Osteocyte (in vitro differentiated cells): ENCODE measurements around the gene SP3. TPM values are rescaled to one million over a fixed set of nuclear protein-coding genes. Genes with fewer than 3 reads are reported as not detected.
A peak's percentile ranks its signal among the peaks of the same experiment; 100 is the strongest.

Experiments used
- DNase-seq: peaks from one replicate; pipeline ENCODE4 v3.0.0; 2021; ENCODE audit warnings: mixed read lengths; ENCODE audit not compliant: unreplicated experiment; ENCODE audit errors: extremely low spot score
- H3K27ac Mint-ChIP-seq: one replicate; pipeline ENCODE4 v1.8.0; 2021; ENCODE audit warnings: mild to moderate bottlenecking, mixed read lengths; ENCODE audit not compliant: unreplicated experiment
- H3K27me3 Mint-ChIP-seq: one replicate; pipeline ENCODE4 v1.8.0; 2021; ENCODE audit warnings: mixed read lengths; ENCODE audit not compliant: unreplicated experiment
- H3K36me3 Mint-ChIP-seq: one replicate; pipeline ENCODE4 v1.8.0; 2021; ENCODE audit warnings: mixed read lengths; ENCODE audit not compliant: unreplicated experiment
- H3K4me1 Mint-ChIP-seq: one replicate; pipeline ENCODE4 v1.8.0; 2021; ENCODE audit warnings: mixed read lengths; ENCODE audit not compliant: unreplicated experiment
- H3K4me3 Mint-ChIP-seq: one replicate; pipeline ENCODE4 v1.8.0; 2021; ENCODE audit warnings: mild to moderate bottlenecking, moderate library complexity, mixed read lengths; ENCODE audit not compliant: unreplicated experiment
- H3K9me3 Mint-ChIP-seq: one replicate; pipeline ENCODE4 v1.8.0; 2021; ENCODE audit warnings: mixed read lengths; ENCODE audit not compliant: unreplicated experiment
- total RNA-seq: library from RNA; stranded (reverse); gene quantifications from 2 replicates; pipeline ENCODE4 v1.2.1, GENCODE V29; 2021
- TF ChIP-seq, protein P1 (sequence below): fragments of 200-600 bp; sonication (generic); IDR thresholded peaks from 2 replicates; pipeline ENCODE4 v1.5.0; 2021; ENCODE audit warnings: antibody characterized with exemption, mild to moderate bottlenecking, moderate library complexity

SP3 gene
- total RNA-seq, 1 donor from 2014 or later: 80.3 TPM

DNA sequence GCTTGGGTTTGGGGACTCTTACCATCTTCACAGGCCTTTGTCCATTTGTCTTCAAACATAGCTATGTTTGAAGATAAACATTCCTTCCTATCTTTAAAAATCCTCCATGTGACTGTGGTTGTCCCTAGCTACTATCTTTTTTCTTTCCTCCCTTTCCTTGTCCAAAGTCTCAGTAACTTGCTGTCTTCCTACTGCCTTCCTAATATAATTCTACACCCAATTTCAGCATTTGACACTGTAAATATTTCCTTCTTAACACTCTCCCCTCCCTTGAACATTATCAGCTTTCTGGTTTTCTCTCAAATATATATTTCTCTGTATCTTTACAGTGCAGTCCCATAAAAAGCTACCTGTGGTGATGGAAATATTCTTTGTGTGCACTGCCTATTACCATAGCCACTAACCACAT lies 5.3 kb upstream of the SP3 start:
- DNase-seq: no peak
- H3K9me3 Mint-ChIP-seq: no peaks in the 10 kb centered on the region
- TF ChIP-seq, protein P1, sequence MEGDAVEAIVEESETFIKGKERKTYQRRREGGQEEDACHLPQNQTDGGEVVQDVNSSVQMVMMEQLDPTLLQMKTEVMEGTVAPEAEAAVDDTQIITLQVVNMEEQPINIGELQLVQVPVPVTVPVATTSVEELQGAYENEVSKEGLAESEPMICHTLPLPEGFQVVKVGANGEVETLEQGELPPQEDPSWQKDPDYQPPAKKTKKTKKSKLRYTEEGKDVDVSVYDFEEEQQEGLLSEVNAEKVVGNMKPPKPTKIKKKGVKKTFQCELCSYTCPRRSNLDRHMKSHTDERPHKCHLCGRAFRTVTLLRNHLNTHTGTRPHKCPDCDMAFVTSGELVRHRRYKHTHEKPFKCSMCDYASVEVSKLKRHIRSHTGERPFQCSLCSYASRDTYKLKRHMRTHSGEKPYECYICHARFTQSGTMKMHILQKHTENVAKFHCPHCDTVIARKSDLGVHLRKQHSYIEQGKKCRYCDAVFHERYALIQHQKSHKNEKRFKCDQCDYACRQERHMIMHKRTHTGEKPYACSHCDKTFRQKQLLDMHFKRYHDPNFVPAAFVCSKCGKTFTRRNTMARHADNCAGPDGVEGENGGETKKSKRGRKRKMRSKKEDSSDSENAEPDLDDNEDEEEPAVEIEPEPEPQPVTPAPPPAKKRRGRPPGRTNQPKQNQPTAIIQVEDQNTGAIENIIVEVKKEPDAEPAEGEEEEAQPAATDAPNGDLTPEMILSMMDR: no peak
- H3K4me1 Mint-ChIP-seq: peaks cover 30% of the 10 kb centered on the region
- H3K27me3 Mint-ChIP-seq: no peaks in the 10 kb centered on the region
- H3K27ac Mint-ChIP-seq: no peak overlapping the region
- no peak overlapping the region for H3K4me3 Mint-ChIP-seq
- no peaks in the 10 kb centered on the region for H3K36me3 Mint-ChIP-seq

DNA sequence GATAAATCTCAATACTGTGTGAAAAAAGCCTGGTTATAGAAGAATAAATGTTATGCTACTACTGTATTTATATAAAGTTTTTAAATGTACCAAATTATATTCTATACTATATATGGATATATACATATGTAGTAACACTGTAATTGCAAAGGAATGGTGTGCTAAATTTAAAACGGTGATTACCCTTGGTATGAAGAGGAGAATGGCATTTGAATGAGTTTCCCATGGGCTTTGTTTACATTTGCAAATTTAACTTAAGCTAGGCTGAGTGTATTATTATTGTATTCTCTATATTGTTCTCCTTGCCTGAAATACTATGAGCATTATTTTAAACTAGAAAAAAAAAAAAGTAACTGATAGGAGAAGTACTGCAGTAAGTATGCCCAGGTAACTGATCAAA lies 4.7 kb upstream of the SP3 start:
- DNase-seq: no peak
- H3K27ac Mint-ChIP-seq: no peak overlapping the region

DNA sequence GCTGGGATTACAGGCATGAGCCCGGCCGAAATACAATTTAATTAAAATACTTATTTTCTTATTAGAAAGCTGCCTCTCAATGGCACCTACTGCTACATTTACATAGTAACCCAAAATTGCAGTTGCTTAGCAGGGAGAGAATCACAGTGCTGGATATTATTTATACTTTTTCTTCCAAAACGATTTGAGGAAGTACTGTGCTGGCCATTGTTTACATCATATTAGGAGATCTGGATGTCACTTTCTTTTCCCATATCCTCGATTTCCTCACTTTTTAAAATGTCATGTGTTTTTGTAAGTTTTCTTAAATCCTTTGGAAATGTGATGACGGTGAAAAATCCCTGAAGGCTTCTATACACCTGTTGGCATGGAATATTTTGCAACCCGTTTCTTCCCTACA lies 3.4 kb upstream of the SP3 start:
- H3K27ac Mint-ChIP-seq: no peak overlapping the region
- DNase-seq: no peak
- TF ChIP-seq, protein P1: no peak
- H3K4me3 Mint-ChIP-seq: no peak overlapping the region
- no peaks in the 10 kb centered on the region for H3K36me3 Mint-ChIP-seq
- no peaks in the 10 kb centered on the region for H3K27me3 Mint-ChIP-seq
- no peaks in the 10 kb centered on the region for H3K9me3 Mint-ChIP-seq
- peaks cover 24% of the 10 kb centered on the region for H3K4me1 Mint-ChIP-seq

More for the DNA sequence above, 4.7 kb upstream of the SP3 start:
- Mint-ChIP-seq H3K9me3 (no peaks in the 10 kb centered on the region), H3K27me3 (no peaks in the 10 kb centered on the region), H3K36me3 (no peaks in the 10 kb centered on the region), H3K4me3 (no peak overlapping the region), H3K4me1 (peaks cover 28% of the 10 kb centered on the region)
- TF ChIP-seq, protein P1: no peak

DNA sequence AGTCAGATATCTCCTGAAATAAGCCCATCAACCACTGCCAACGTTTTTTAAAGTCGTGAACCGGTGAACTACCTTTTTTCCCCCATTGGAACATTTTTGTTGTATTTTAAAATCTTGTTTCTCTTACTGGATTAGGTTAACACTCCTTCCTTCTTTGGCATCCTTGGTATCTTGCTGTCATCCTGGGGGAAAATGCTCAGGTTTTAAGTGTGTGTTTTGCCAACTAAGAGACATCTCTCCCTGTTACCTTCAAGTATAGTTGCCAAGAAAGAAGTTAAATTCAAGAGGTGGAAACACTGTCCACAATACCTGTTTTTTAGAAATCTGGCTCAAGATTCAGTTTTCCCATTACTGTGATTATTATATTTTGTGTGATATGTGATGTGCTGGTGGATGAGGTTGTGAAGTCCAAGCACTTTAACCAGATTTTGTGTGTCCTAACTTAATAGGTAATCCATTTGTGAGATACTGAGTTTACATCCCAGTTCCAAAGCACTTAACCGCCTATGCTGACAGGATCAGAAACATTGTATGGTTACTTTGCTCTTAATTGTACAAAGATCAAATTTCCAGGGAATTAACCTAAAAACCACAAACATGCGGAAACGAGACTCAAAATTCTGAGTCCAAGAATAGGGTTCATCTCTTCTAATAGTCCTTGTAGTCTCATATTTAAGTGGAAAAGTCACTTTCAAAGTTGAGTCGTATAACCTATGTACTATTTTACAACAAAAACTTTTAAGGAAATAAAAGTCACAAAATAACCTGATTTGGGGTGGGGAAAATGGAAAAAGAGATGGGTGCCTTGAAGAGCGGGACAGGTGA lies 1.3 kb upstream of the SP3 start:
- Mint-ChIP-seq H3K9me3 (no peaks in the 10 kb centered on the region), H3K27ac (peak overlapping the region; percentile 100), H3K36me3 (no peaks in the 10 kb centered on the region), H3K4me1 (peaks cover 35% of the 10 kb centered on the region), H3K4me3 (peak overlapping the region; percentile 87), H3K27me3 (no peaks in the 10 kb centered on the region)
- DNase-seq: no peak
- TF ChIP-seq, protein P1: no peak

DNA sequence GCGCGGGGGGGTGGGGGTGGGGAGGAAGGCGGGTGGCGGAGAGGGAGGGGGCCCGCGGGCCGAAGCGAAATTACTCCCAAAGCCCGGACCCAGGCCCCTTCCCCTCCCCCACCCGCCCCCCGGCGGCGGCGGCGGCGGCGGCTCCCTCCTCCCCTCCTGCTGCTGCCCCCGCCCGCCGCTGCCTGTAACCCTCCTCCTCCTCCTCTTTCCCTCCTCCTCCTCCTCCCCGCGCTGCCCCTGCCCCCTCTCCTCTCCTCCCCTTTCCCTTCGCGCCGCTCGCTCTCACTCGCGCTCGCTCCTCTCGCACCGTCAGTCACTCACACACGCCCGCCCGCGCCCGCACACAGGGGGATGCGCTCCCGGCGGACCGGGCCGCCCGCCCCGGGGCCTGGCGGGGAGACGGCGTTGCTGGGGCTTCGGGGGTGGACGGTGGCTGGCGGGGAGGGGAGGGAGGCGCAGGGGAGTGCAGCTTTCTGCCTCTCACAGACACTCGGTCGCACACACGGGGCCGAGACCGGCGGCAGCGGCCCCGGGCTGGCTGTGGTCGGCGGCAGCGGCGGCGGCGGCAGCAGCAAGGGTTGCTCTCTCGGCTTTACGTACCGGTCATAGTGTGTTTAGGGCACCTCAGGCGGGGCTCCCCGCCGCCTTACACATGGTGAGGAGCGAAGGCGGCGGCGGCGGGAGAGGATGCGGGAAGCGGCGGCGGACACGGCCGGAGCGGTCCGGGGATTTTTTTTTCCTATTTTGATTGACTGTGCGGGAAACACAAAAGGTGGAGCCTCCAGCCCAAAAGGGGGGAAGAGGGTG lies 405 bp downstream of the SP3 start:
- Mint-ChIP-seq H3K27me3 (no peaks in the 10 kb centered on the region), H3K9me3 (no peaks in the 10 kb centered on the region), H3K27ac (peak overlapping the region; percentile 100), H3K4me1 (peaks cover 36% of the 10 kb centered on the region), H3K4me3 (peak overlapping the region; percentile 87), H3K36me3 (peaks cover 11% of the 10 kb centered on the region)
- TF ChIP-seq, protein P1: no peak
- peak; percentile 95 for DNase-seq
